NK-92 (cell line): ENCODE results near the gene CLRN1.

ENCODE experiments used
- DNase-seq: peaks from one replicate; lab custom pipeline; 2025; ENCODE audit not compliant: unreplicated experiment; lab: John Stamatoyannopoulos, UW

CLRN1 gene

GRCh38 chr3:150925751-150926201 is 46.8 kb downstream of the CLRN1 start:
- no peak for DNase-seq

- no peak for DNase-seq
These were observed 49.9 kb downstream of the CLRN1 start for GRCh38 chr3:150922611-150923010.

- no peak for DNase-seq
These were observed 51.3 kb downstream of the CLRN1 start for GRCh38 chr3:150921209-150921608.

GRCh38 chr3:150920236-150920635 is 52.3 kb downstream of the CLRN1 start:
- DNase-seq: no peak

- DNase-seq: no peak
These were observed 54.6 kb downstream of the CLRN1 start for GRCh38 chr3:150917951-150918350.

- no peak for DNase-seq
These were observed 59.2 kb downstream of the CLRN1 start for GRCh38 chr3:150913133-150913922.

- no peak for DNase-seq
These were observed 60.0 kb downstream of the CLRN1 start for GRCh38 chr3:150912501-150912900.

GRCh38 chr3:150911771-150912170 is 60.8 kb downstream of the CLRN1 start:
- DNase-seq: no peak

GRCh38 chr3:150906461-150906860 is 66.1 kb downstream of the CLRN1 start:
- no peak for DNase-seq

- no peak for DNase-seq
These were observed 66.8 kb downstream of the CLRN1 start for GRCh38 chr3:150905746-150906145.

GRCh38 chr3:150905339-150905738 is 67.2 kb downstream of the CLRN1 start, which contains the start of gene MINDY4B:
TSS of gene MINDY4B (minus strand) at chr3:150905439. CDS start at chr3:150905439, 0 bp downstream.
- DNase-seq: no peak

GRCh38 chr3:150902988-150903387 is 69.5 kb downstream of the CLRN1 start:
- DNase-seq: no peak

GRCh38 chr3:150901793-150902192 is 70.7 kb downstream of the CLRN1 start:
- DNase-seq: no peak

GRCh38 chr3:150899141-150899540 is 73.4 kb downstream of the CLRN1 start:
- DNase-seq: no peak

GRCh38 chr3:150898046-150898754 is 74.3 kb downstream of the CLRN1 start:
- no peak for DNase-seq

GRCh38 chr3:150897592-150897991 is 74.9 kb downstream of the CLRN1 start:
- DNase-seq: no peak

GRCh38 chr3:150890831-150891230 is 81.7 kb downstream of the CLRN1 start:
- no peak for DNase-seq

- DNase-seq: no peak
These were observed 82.2 kb downstream of the CLRN1 start for GRCh38 chr3:150890295-150890694.

- no peak for DNase-seq
These were observed 83.4 kb downstream of the CLRN1 start for GRCh38 chr3:150889106-150889505.

- no peak for DNase-seq
These were observed 85.5 kb downstream of the CLRN1 start for GRCh38 chr3:150887031-150887430.

GRCh38 chr3:150885535-150885934 is 87.0 kb downstream of the CLRN1 start:
- no peak for DNase-seq

GRCh38 chr3:150878996-150879575 is 93.4 kb downstream of the CLRN1 start:
- no peak for DNase-seq
